AG09319 (cell line): ENCODE measurements around the gene DDX53.

Source experiments
- DNase-seq: peaks from one replicate; pipeline ENCODE4 v3.0.0-alpha.2; 2010; ENCODE audit warnings: low read depth; ENCODE audit errors: extremely low read depth
- CTCF ChIP-seq: IDR thresholded peaks from 2 replicates; pipeline ENCODE4 v1.5.1; 2011; ENCODE audit warnings: low read depth, mild to moderate bottlenecking, inconsistent platforms, low read length, moderate library complexity

The DDX53 gene

DNA sequence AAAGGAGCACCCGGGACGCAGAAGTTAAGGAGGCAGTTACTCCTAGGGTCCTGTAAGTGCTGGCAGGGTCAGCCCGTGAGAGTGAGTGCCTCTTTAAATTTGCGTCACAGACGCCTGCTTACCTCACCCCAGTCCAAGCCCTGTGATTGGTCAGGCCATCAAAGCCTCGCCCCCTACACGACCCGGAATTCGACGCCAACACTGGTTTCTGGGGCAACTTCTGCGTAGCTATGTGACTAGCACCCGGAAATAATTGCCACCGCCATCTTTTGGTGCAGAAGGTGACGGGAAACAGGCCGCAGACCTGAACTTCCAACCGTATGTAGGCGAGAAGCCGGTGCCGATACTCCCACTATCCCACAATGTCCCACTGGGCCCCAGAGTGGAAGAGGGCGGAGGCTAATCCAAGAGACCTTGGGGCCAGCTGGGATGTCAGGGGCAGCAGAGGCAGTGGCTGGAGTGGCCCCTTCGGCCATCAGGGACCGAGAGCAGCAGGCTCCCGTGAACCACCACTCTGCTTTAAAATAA is at the start of gene DDX53:
Gene DDX53 (plus strand): TSS at position 265 of the 528 bp plus-strand sequence. CDS start 98 bp downstream, at position 363.
- DNase-seq: no peak
- no peak for TF ChIP-seq CTCF

GRCh38 chrX:22950269-22951266 is 49.2 kb upstream of the DDX53 start:
- DNase-seq: peak; percentile 49
- TF ChIP-seq CTCF: no peak

GRCh38 chrX:22952010-22952409 is 47.8 kb upstream of the DDX53 start:
- no peak for DNase-seq
- TF ChIP-seq CTCF: no peak

GRCh38 chrX:22958250-22958649 is 41.5 kb upstream of the DDX53 start:
- no peak for TF ChIP-seq CTCF
- DNase-seq: no peak

- no peak for TF ChIP-seq CTCF
- DNase-seq: no peak
These were observed 40.4 kb upstream of the DDX53 start for GRCh38 chrX:22959204-22959920.

DNA sequence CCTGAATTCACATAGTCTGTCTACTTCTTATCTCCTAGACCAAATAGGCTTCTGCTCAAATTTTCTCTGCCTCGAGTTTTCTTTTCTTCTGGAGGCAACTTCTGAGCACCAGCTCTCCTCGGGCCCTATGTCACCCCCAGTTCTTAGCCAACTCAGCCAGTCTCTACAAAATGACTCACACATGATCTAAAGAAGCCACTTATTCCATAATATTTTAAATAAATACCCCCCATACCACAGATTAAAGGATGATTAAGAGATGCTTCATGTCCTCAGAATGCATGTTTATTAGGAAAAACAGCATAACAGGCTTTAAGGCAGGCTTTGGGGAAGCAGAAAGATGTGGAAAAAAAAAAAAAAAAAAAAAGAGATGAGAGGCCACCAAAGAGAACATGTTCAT is 36.6 kb upstream of the DDX53 start:
- no peak for TF ChIP-seq CTCF
- DNase-seq: no peak
